Esophagus squamous epithelium (tissue), 4 donors: ENCODE measurements around the gene FBXW4.

Source experiments
- CTCF ChIP-seq, 6 experiments: fragments of 450-650 bp in 4 of 6; fragments of 200-600 bp in 2 of 6; sonication (generic) in 2 of 6; IDR thresholded peaks; one replicate each; pipeline ENCODE4 v1.5.1; 2016 to 2019; ENCODE audit warnings: antibody characterized with exemption in 6 of 6, mild to moderate bottlenecking in 4 of 6, moderate library complexity in 4 of 6
- POLR2A ChIP-seq, 4 donors: fragments of 450-650 bp; IDR thresholded peaks; one replicate each; pipeline ENCODE4 v1.6.1; 2017; ENCODE audit warnings: antibody characterized with exemption in 4 of 4, mild to moderate bottlenecking in 4 of 4, moderate library complexity in 3 of 4

GRCh38 chr10:101704331-101704730 is 9.4 kb upstream of the FBXW4 start:
- TF ChIP-seq CTCF (IDR thresholded peaks at IDR 0.05) (no peak), POLR2A (IDR thresholded peaks at IDR 0.05) (no peak)
